Body of pancreas (tissue), 4 donors: ENCODE data around the gene PDE4D.

ENCODE experiments used
- POLR2A ChIP-seq, 3 donors: fragments of 450-650 bp; IDR thresholded peaks; one replicate each; pipeline ENCODE4 v1.6.1; 2016; ENCODE audit warnings: antibody characterized with exemption in 3 of 3, mild to moderate bottlenecking in 2 of 3
- TF ChIP-seq, protein P1 (sequence below), 7 experiments: fragments of 450-650 bp in 4 of 7; fragments of 200-600 bp in 3 of 7; sonication (generic) in 3 of 7; IDR thresholded peaks; one replicate each; pipeline ENCODE4 v1.5.1; 2016 to 2019; ENCODE audit warnings: antibody characterized with exemption in 7 of 7

DNA sequence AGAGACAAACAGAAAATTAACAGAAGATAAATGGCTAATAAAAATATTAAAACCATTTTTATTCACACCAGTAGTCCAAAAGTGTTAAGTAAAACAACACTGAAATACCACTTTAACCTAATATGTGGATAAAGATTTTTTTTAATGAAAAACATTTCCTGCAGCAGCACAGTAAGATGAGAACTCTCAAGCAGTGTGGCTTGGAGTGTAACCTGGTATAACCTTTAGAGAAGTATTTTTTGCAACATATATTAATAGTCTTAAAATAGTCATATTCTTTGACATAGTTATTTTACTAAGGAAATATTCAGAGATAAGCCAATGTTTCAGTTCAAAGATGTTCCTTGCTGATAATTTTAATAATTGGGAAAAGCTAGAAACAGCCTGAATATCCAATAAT, 644.4 kb downstream of the PDE4D start:
- TF ChIP-seq, protein P1, sequence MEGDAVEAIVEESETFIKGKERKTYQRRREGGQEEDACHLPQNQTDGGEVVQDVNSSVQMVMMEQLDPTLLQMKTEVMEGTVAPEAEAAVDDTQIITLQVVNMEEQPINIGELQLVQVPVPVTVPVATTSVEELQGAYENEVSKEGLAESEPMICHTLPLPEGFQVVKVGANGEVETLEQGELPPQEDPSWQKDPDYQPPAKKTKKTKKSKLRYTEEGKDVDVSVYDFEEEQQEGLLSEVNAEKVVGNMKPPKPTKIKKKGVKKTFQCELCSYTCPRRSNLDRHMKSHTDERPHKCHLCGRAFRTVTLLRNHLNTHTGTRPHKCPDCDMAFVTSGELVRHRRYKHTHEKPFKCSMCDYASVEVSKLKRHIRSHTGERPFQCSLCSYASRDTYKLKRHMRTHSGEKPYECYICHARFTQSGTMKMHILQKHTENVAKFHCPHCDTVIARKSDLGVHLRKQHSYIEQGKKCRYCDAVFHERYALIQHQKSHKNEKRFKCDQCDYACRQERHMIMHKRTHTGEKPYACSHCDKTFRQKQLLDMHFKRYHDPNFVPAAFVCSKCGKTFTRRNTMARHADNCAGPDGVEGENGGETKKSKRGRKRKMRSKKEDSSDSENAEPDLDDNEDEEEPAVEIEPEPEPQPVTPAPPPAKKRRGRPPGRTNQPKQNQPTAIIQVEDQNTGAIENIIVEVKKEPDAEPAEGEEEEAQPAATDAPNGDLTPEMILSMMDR (IDR thresholded peaks at IDR 0.05): no peak
- TF ChIP-seq POLR2A (IDR thresholded peaks at IDR 0.05): no peak
